ENCODE data around the gene MGARP.

- TF ChIP-seq RFX5 (IDR thresholded peaks at IDR 0.05; ENCODE audit: low read depth, low read length): no peak
- no peak for TF ChIP-seq CTCF (conservative IDR thresholded peaks at IDR 0.05; ENCODE audit: low read depth, low read length)
- TF ChIP-seq ELK1 (IDR thresholded peaks at IDR 0.05; ENCODE audit: borderline replicate concordance, low read depth, low read length): no peak
- no peak for TF ChIP-seq POLR2A (IDR thresholded peaks at IDR 0.05; ENCODE audit: low read depth, low read length)
- TF ChIP-seq MAFK (IDR thresholded peaks at IDR 0.05; ENCODE audit: low read depth, low read length): no peak
- TF ChIP-seq CEBPB (IDR thresholded peaks at IDR 0.05; ENCODE audit: low read depth, low read length): no peak
- TF ChIP-seq SMC3 (IDR thresholded peaks at IDR 0.05; ENCODE audit: low read depth, low read length): no peak
- TF ChIP-seq RAD21 (IDR thresholded peaks at IDR 0.05; ENCODE audit: low read length): no peak
- TF ChIP-seq MXI1 (IDR thresholded peaks at IDR 0.05; ENCODE audit: borderline replicate concordance, low read depth, low read length): no peak
- TF ChIP-seq USF2 (IDR thresholded peaks at IDR 0.05; ENCODE audit: low read depth, low read length): no peak
- no peak for TF ChIP-seq BHLHE40 (IDR thresholded peaks at IDR 0.05; ENCODE audit: low read depth, low read length)
- TF ChIP-seq NFE2L2 (IDR thresholded peaks at IDR 0.05; ENCODE audit: low read depth, low read length): no peak
- TF ChIP-seq CHD1 (IDR thresholded peaks at IDR 0.05; ENCODE audit: low read depth, low read length): no peak
- TF ChIP-seq MAZ (IDR thresholded peaks at IDR 0.05; ENCODE audit: borderline replicate concordance, low read depth, low read length): no peak
Observed at GRCh38 chr4:139319571-139319970, 39.5 kb upstream of the MGARP start.

Measured in IMR-90 (cell line).